Natural killer cell (primary cell): Measurements from ENCODE around the gene TNFAIP8L3. TPM values are rescaled to one million over a fixed set of nuclear protein-coding genes. Genes with fewer than 3 reads are reported as not detected.

Experiments
- ATAC-seq, 3 donors: fragments of 150-1000 bp in 2 of 3; fragments of 200-7000 bp in 1 of 3; cut with Tn5 transposase; 1 replicate in 1 of 3; 2 replicates in 2 of 3; pipeline ENCODE4 v1.10.0; 2021; ENCODE audit warnings: mild to moderate bottlenecking in 2 of 3, moderate library complexity in 2 of 3
- DNase-seq, 2 donors: peaks; one replicate each; pipeline versions ENCODE4 v3.0.0 to v3.0.0-alpha.2; 2013 to 2021; ENCODE audit warnings: mixed read lengths in 1 of 2
- H3K27ac ChIP-seq: one replicate; pipeline ENCODE4 v1.5.1; 2013; ENCODE audit warnings: mild to moderate bottlenecking, low read length
- H3K27me3 ChIP-seq: one replicate; pipeline ENCODE4 v1.6.1; 2013; ENCODE audit warnings: low read length; ENCODE audit not compliant: control insufficient read depth, insufficient read depth
- H3K36me3 ChIP-seq: one replicate; pipeline ENCODE4 v1.6.1; 2013; ENCODE audit warnings: low read length; ENCODE audit not compliant: control insufficient read depth, insufficient read depth
- H3K4me1 ChIP-seq: one replicate; pipeline ENCODE4 v1.6.1; 2013; ENCODE audit warnings: low read length; ENCODE audit not compliant: control insufficient read depth, insufficient read depth
- H3K4me3 ChIP-seq: one replicate; pipeline ENCODE4 v1.5.1; 2013; ENCODE audit warnings: low read length
- H3K9me3 ChIP-seq: one replicate; pipeline ENCODE4 v1.6.1; 2013; ENCODE audit warnings: low read length; ENCODE audit not compliant: control insufficient read depth, insufficient read depth
- H3K27ac Mint-ChIP-seq, 2 donors: one replicate each; pipeline ENCODE4 v1.8.0; 2022; ENCODE audit warnings: mild to moderate bottlenecking in 2 of 2, mixed read lengths in 2 of 2, moderate library complexity in 1 of 2
- H3K27me3 Mint-ChIP-seq, 2 donors: one replicate each; pipeline ENCODE4 v1.8.0; 2022; ENCODE audit warnings: low read depth in 2 of 2, mixed read lengths in 2 of 2
- H3K36me3 Mint-ChIP-seq: one replicate; pipeline ENCODE4 v1.8.0; 2022; ENCODE audit warnings: mixed read lengths
- H3K4me1 Mint-ChIP-seq, 2 donors: one replicate each; pipeline ENCODE4 v1.8.0; 2022; ENCODE audit warnings: mixed read lengths in 2 of 2
- H3K4me3 Mint-ChIP-seq: one replicate; pipeline ENCODE4 v1.8.0; 2022; ENCODE audit warnings: mild to moderate bottlenecking, moderate library complexity, mixed read lengths
- H3K9me3 Mint-ChIP-seq, 2 donors: one replicate each; pipeline ENCODE4 v1.8.0; 2022; ENCODE audit warnings: mixed read lengths in 2 of 2
- CTCF ChIP-seq: fragments of 200-600 bp; IDR thresholded peaks from one replicate; pipeline ENCODE4 v1.8.0; 2022; ENCODE audit warnings: antibody characterized with exemption
- WGBS: methylation state at CpG from one replicate; pipeline ENCODE4 v1.1.7; 2013; ENCODE audit warnings: missing lambda C conversion rate; ENCODE audit not compliant: insufficient coverage; 5-methylcytosine and 5-hydroxymethylcytosine counted together
- intact Hi-C: fragments of 100-400 bp; cut with micrococcal nuclease; formaldehyde crosslinking; loops from one replicate; pipeline ENCODE4 v1.14.2; 2022
- total RNA-seq, 4 donors: library from RNA; stranded (reverse); fragments of 120-200 nt in 1 of 4; gene quantifications; one replicate each; pipeline versions ENCODE4 v1.2.3 to v1.2.4, GENCODE V29; 2013 to 2022

Gene TNFAIP8L3
- total RNA-seq, 3 donors from 2014 or later (not counting 1 experiment from before 2014, with no cell fraction given) = not detected

GRCh38 chr15:51114437-51115119, 19.9 kb upstream of the TNFAIP8L3 start:
- Histone ChIP-seq H3K27me3 (no peaks in the 10 kb centered on the region), H3K27ac (no peak overlapping the region), H3K4me3 (no peak overlapping the region), H3K36me3 (no peaks in the 10 kb centered on the region), H3K9me3 (no peaks in the 10 kb centered on the region), H3K4me1 (no peaks in the 10 kb centered on the region)
- ATAC-seq (no peak), DNase-seq (no peak)
- H3K27ac Mint-ChIP-seq = no peak overlapping the region
- H3K4me3 Mint-ChIP-seq = no peak overlapping the region
- no peaks in the 10 kb centered on the region for H3K36me3 Mint-ChIP-seq
- no peaks in the 10 kb centered on the region for H3K9me3 Mint-ChIP-seq
- intact Hi-C loops = no loop called here
- TF ChIP-seq CTCF = no peak
- H3K27me3 Mint-ChIP-seq = peaks cover 19 to 23% of the 10 kb centered on the region in 2 donors
- H3K4me1 Mint-ChIP-seq = no peaks in the 10 kb centered on the region
- WGBS = 73% methylated on average over 5 of the region's 5 CpGs

- H3K36me3 ChIP-seq = no peaks in the 10 kb centered on the region
- TF ChIP-seq CTCF = no peak
- no peak overlapping the region for H3K4me3 ChIP-seq
- DNase-seq = no peak
- Mint-ChIP-seq H3K9me3 (no peaks in the 10 kb centered on the region), H3K27ac (no peak overlapping the region), H3K36me3 (no peaks in the 10 kb centered on the region), H3K27me3 (peaks cover 8 to 11% of the 10 kb centered on the region in 2 donors), H3K4me3 (no peak overlapping the region), H3K4me1 (no peaks in the 10 kb centered on the region)
- no peaks in the 10 kb centered on the region for H3K4me1 ChIP-seq
- H3K9me3 ChIP-seq = no peaks in the 10 kb centered on the region
- no peak overlapping the region for H3K27ac ChIP-seq
- H3K27me3 ChIP-seq = no peaks in the 10 kb centered on the region
- ATAC-seq = no peak
- intact Hi-C loops = no loop called here
- 100% methylated on average over 1 of the region's 1 CpG for WGBS
Measured at GRCh38 chr15:51112078-51112477, 17.4 kb upstream of the TNFAIP8L3 start.

- Histone ChIP-seq H3K9me3 (no peaks in the 10 kb centered on the region), H3K27ac (no peak overlapping the region), H3K4me1 (no peaks in the 10 kb centered on the region), H3K36me3 (no peaks in the 10 kb centered on the region), H3K4me3 (no peak overlapping the region), H3K27me3 (no peaks in the 10 kb centered on the region)
- no peaks in the 10 kb centered on the region for H3K4me1 Mint-ChIP-seq
- no peak for TF ChIP-seq CTCF
- no peaks in the 10 kb centered on the region for H3K9me3 Mint-ChIP-seq
- intact Hi-C loops = no loop called here
- H3K4me3 Mint-ChIP-seq = no peak overlapping the region
- no peaks in the 10 kb centered on the region for H3K36me3 Mint-ChIP-seq
- peaks cover 8 to 11% of the 10 kb centered on the region in 2 donors for H3K27me3 Mint-ChIP-seq
- 68% methylated on average over 2 of the region's 2 CpGs for WGBS
- H3K27ac Mint-ChIP-seq = no peak overlapping the region
- ATAC-seq (no peak), DNase-seq (no peak)
Measured at GRCh38 chr15:51111061-51111460, 16.4 kb upstream of the TNFAIP8L3 start.

- no peak overlapping the region for H3K27ac Mint-ChIP-seq
- 98% methylated on average over 3 of the region's 3 CpGs for WGBS
- intact Hi-C loops = no loop called here
- H3K4me1 ChIP-seq = no peaks in the 10 kb centered on the region
- ATAC-seq (no peak), DNase-seq (no peak)
- no peak overlapping the region for H3K27ac ChIP-seq
- no peaks in the 10 kb centered on the region for H3K4me1 Mint-ChIP-seq
- no peaks in the 10 kb centered on the region for H3K9me3 ChIP-seq
- no peaks in the 10 kb centered on the region for H3K36me3 ChIP-seq
- no peaks in the 10 kb centered on the region for H3K9me3 Mint-ChIP-seq
- H3K27me3 ChIP-seq = no peaks in the 10 kb centered on the region
- no peaks in the 10 kb centered on the region for H3K36me3 Mint-ChIP-seq
- TF ChIP-seq CTCF = no peak
- no peak overlapping the region for H3K4me3 Mint-ChIP-seq
- peaks cover 8 to 12% of the 10 kb centered on the region in 2 donors for H3K27me3 Mint-ChIP-seq
- H3K4me3 ChIP-seq = no peak overlapping the region
Measured at GRCh38 chr15:51110171-51110570, 15.5 kb upstream of the TNFAIP8L3 start.
